Transverse colon (tissue), 4 donors: Measurements from ENCODE around the gene RSRC2. TPM values are rescaled to one million over a fixed set of nuclear protein-coding genes. Genes with fewer than 3 reads are reported as not detected.

Experiments used
- DNase-seq: peaks from one replicate; pipeline ENCODE4 v3.0.0-alpha.2; 2019
- H3K27ac ChIP-seq, 4 donors: fragments of 200-600 bp; sonication (generic); 2 replicates each; pipeline ENCODE4 v1.5.1; 2016 to 2018; ENCODE audit warnings: inconsistent platforms in 4 of 4
- H3K27me3 ChIP-seq: fragments of 200-600 bp; sonication (generic); 2 replicates; pipeline ENCODE4 v1.5.1; 2017; ENCODE audit warnings: inconsistent platforms
- H3K36me3 ChIP-seq, 4 donors: fragments of 200-600 bp; sonication (generic); 2 replicates each; pipeline ENCODE4 v1.5.1; 2017 to 2019; ENCODE audit warnings: inconsistent platforms in 4 of 4
- H3K4me1 ChIP-seq, 4 donors: fragments of 200-600 bp; sonication (generic); 2 replicates each; pipeline ENCODE4 v1.5.1; 2017 to 2020; ENCODE audit warnings: inconsistent platforms in 4 of 4
- H3K4me3 ChIP-seq, 4 donors: fragments of 200-600 bp; sonication (generic); 1 replicate in 1 of 4; 2 replicates in 3 of 4; pipeline versions ENCODE4 v1.5.1 to v1.6.1; 2017 to 2019; ENCODE audit warnings: inconsistent platforms in 4 of 4
- H3K9me3 ChIP-seq, 2 donors: fragments of 200-600 bp; sonication (generic); 2 replicates each; pipeline ENCODE4 v1.5.1; 2017 to 2019; ENCODE audit warnings: inconsistent platforms in 2 of 2
- CTCF ChIP-seq, 5 experiments: fragments of 200-600 bp in 3 of 5; fragments of 450-650 bp in 2 of 5; sonication (generic) in 3 of 5; IDR thresholded peaks; 1 replicate in 2 of 5; 2 replicates in 3 of 5; pipeline ENCODE4 v1.5.1; 2016 to 2017; ENCODE audit warnings: antibody characterized with exemption in 5 of 5, inconsistent platforms in 3 of 5, mild to moderate bottlenecking in 2 of 5, moderate library complexity in 1 of 5
- EP300 ChIP-seq: sonication (generic); formaldehyde crosslinking; IDR thresholded peaks from one replicate; pipeline ENCODE4 v1.6.1; 2017; ENCODE audit warnings: antibody characterized with exemption, low read depth
- POLR2A ChIP-seq: fragments of 450-650 bp; IDR thresholded peaks from one replicate; pipeline ENCODE4 v1.6.1; 2016; ENCODE audit warnings: antibody characterized with exemption, mild to moderate bottlenecking, moderate library complexity
- POLR2AphosphoS5 ChIP-seq, 3 donors: sonication (generic); formaldehyde crosslinking; IDR thresholded peaks; one replicate each; pipeline ENCODE4 v1.6.1; 2016; ENCODE audit warnings: antibody characterized with exemption in 3 of 3
- WGBS, 2 donors: methylation state at CpG; one replicate each; pipeline ENCODE4 v1.1.5; 2018; ENCODE audit warnings: low coverage in 1 of 2; 5-methylcytosine and 5-hydroxymethylcytosine counted together
- in situ Hi-C, 4 donors: fragments of 200-750 bp; cut with MboI; loops; one replicate each; pipeline versions ENCODE4 v1.15.0 to v1.15.1; 2017; ENCODE audit warnings: low sequenced_read_pairs in 3 of 4, low pct_ligation_motif_present in 1 of 4, low pct_unique_long_range_greater_than_20kb in 1 of 4
- intact Hi-C: fragments of 100-400 bp; cut with DNase I; formaldehyde crosslinking; loops from one replicate; pipeline ENCODE4 v1.15.1; 2023; ENCODE audit warnings: low total_unique reads
- total RNA-seq, 4 donors: library from RNA; depleted of rRNA; stranded (reverse); fragments of >200 nt; gene quantifications; one replicate each; pipeline ENCODE4 v1.1.0, GENCODE V29; 2016

RSRC2 gene
- total RNA-seq, 4 donors from 2014 or later, result 73.4 to 251 (median 99.7) TPM

- H3K27ac ChIP-seq, result no peak overlapping the region
- H3K4me1 ChIP-seq, result no peaks in the 10 kb centered on the region
- no peaks in the 10 kb centered on the region for H3K9me3 ChIP-seq
- no peaks in the 10 kb centered on the region for H3K27me3 ChIP-seq
- no peak overlapping the region for H3K4me3 ChIP-seq
- in situ Hi-C loops (no loop called here), intact Hi-C loops (no loop called here)
- 94 to 95% methylated on average over 6 of the region's 6 CpGs for WGBS, 2 donors
- TF ChIP-seq CTCF (IDR thresholded peaks at IDR 0.05) (no peak), POLR2A (no peak), POLR2AphosphoS5 (IDR thresholded peaks at IDR 0.05) (no peak), EP300 (no peak)
- DNase-seq, result no peak
- peaks cover 0 to 89% (median 42%) of the 10 kb centered on the region in 4 donors for H3K36me3 ChIP-seq
Measured at GRCh38 chr12:122481861-122482260, 44.9 kb downstream of the RSRC2 start.

- H3K4me3 ChIP-seq, result no peak overlapping the region
Measured at GRCh38 chr12:122480753-122481152, 46.0 kb downstream of the RSRC2 start.

GRCh38 chr12:122474324-122474716 is 52.4 kb downstream of the RSRC2 start:
- H3K4me3 ChIP-seq, result no peak overlapping the region
- in situ Hi-C loops (loop anchor here in 2 of 4 donors (10.0 kb wide), 2 partner anchors 70 to 80 kb away; no protein-coding TSS in a partner anchor), intact Hi-C loops (loop anchor here (10.0 kb wide), 2 partner anchors 80 to 140 kb away; no protein-coding TSS in a partner anchor)
- H3K27ac ChIP-seq, result no peak overlapping the region
- peaks cover 0 to 10% (median 2%) of the 10 kb centered on the region in 4 donors for H3K4me1 ChIP-seq
- no peak for DNase-seq
- no peaks in the 10 kb centered on the region for H3K9me3 ChIP-seq
- peaks cover 0 to 55% (median 22%) of the 10 kb centered on the region in 4 donors for H3K36me3 ChIP-seq
- 76 to 92% methylated on average over 2 of the region's 2 CpGs for WGBS, 2 donors
- TF ChIP-seq POLR2AphosphoS5 (IDR thresholded peaks at IDR 0.05) (no peak), POLR2A (no peak)
- H3K27me3 ChIP-seq, result no peaks in the 10 kb centered on the region

More at GRCh38 chr12:122480753-122481152, 46.0 kb downstream of the RSRC2 start:
- Histone ChIP-seq H3K4me1 (no peaks in the 10 kb centered on the region), H3K36me3 (peaks cover 0 to 89% (median 43%) of the 10 kb centered on the region in 4 donors), H3K27ac (no peak overlapping the region), H3K9me3 (no peaks in the 10 kb centered on the region), H3K27me3 (no peaks in the 10 kb centered on the region)
- no peak for TF ChIP-seq POLR2A
- no peak for TF ChIP-seq POLR2AphosphoS5 (IDR thresholded peaks at IDR 0.05)
- TF ChIP-seq CTCF (IDR thresholded peaks at IDR 0.05), result no peak
- no peak for TF ChIP-seq EP300
- intact Hi-C loops, result no loop called here
- DNase-seq, result no peak
- in situ Hi-C loops, result no loop called here
- WGBS, 2 donors, result 90 to 95% methylated on average over 1 to 8 of the region's 8 CpGs

GRCh38 chr12:122473543-122474323 is 53.0 kb downstream of the RSRC2 start:
- intact Hi-C loops, result loop anchor here (10.0 kb wide), 2 partner anchors 79 to 139 kb away; no protein-coding TSS in a partner anchor
- in situ Hi-C loops, result loop anchor here in 2 of 4 donors (10.0 kb wide), 2 partner anchors 69 to 79 kb away; no protein-coding TSS in a partner anchor

More at GRCh38 chr12:122473543-122474323, 53.0 kb downstream of the RSRC2 start:
- Histone ChIP-seq H3K36me3 (peaks cover 0 to 49% (median 19%) of the 10 kb centered on the region in 4 donors), H3K4me1 (peaks cover 0 to 10% (median 2%) of the 10 kb centered on the region in 4 donors), H3K4me3 (no peak overlapping the region), H3K9me3 (no peaks in the 10 kb centered on the region), H3K27me3 (no peaks in the 10 kb centered on the region), H3K27ac (no peak overlapping the region)
- DNase-seq, result no peak
- TF ChIP-seq POLR2AphosphoS5 (IDR thresholded peaks at IDR 0.05) (no peak), POLR2A (no peak), CTCF (IDR thresholded peaks at IDR 0.05) (no peak), EP300 (no peak)
- WGBS, 2 donors, result 75 to 83% methylated on average over 8 to 19 of the region's 19 CpGs
